Effector memory CD4-positive, alpha-beta T cell (primary cell): ENCODE data around the gene FOS.

Experiments used
- DNase-seq, 3 donors: peaks; one replicate each; pipeline ENCODE4 v3.0.0-alpha.2; 2020
- H3K27ac ChIP-seq: 2 replicates; pipeline ENCODE4 v1.7.0; 2013; ENCODE audit warnings: mild to moderate bottlenecking, low read length, moderate library complexity; ENCODE audit not compliant: insufficient read depth, poor library complexity, severe bottlenecking
- H3K27me3 ChIP-seq: replicated peaks from 2 replicates; pipeline ENCODE4 v1.7.0; 2013; ENCODE audit warnings: mild to moderate bottlenecking, low read length; ENCODE audit not compliant: insufficient read depth, control insufficient read depth, poor library complexity, severe bottlenecking
- H3K36me3 ChIP-seq: 2 replicates; pipeline ENCODE4 v1.7.0; 2013; ENCODE audit warnings: mild to moderate bottlenecking, low read length, moderate library complexity; ENCODE audit not compliant: control insufficient read depth, insufficient read depth
- H3K4me1 ChIP-seq: 2 replicates; pipeline ENCODE4 v1.7.0; 2013; ENCODE audit warnings: low read length, mild to moderate bottlenecking; ENCODE audit not compliant: control insufficient read depth, insufficient read depth, poor library complexity, severe bottlenecking
- H3K4me3 ChIP-seq: 2 replicates; pipeline ENCODE4 v1.7.0; 2013; ENCODE audit warnings: low read length, low read depth, mild to moderate bottlenecking; ENCODE audit not compliant: insufficient read depth, poor library complexity, severe bottlenecking
- H3K9me3 ChIP-seq: 2 replicates; pipeline ENCODE4 v1.7.0; 2013; ENCODE audit warnings: mild to moderate bottlenecking, low read length, moderate library complexity; ENCODE audit not compliant: control insufficient read depth

Gene FOS

GRCh38 chr14:75275598-75275997 lies 3.0 kb upstream of the FOS start:
- H3K27me3 ChIP-seq, result no peaks in the 10 kb centered on the region
- no peak for DNase-seq
- H3K27ac ChIP-seq, result peak overlapping the region; percentile 39
- H3K4me1 ChIP-seq, result peaks cover 42% of the 10 kb centered on the region
- no peak overlapping the region for H3K4me3 ChIP-seq
- no peaks in the 10 kb centered on the region for H3K9me3 ChIP-seq
- peaks cover 18% of the 10 kb centered on the region for H3K36me3 ChIP-seq

- Histone ChIP-seq H3K9me3 (no peaks in the 10 kb centered on the region), H3K36me3 (peaks cover 25% of the 10 kb centered on the region), H3K27me3 (no peaks in the 10 kb centered on the region), H3K4me3 (peak overlapping the region; percentile 97), H3K4me1 (peaks cover 42% of the 10 kb centered on the region), H3K27ac (peak overlapping the region; percentile 86)
- peak; percentile 72 to 76 (median 73) for DNase-seq
Observed at GRCh38 chr14:75277008-75277814, 1.4 kb upstream of the FOS start.

- H3K27ac ChIP-seq, result peak overlapping the region; percentile 86
- no peak for DNase-seq
- H3K4me1 ChIP-seq, result peaks cover 42% of the 10 kb centered on the region
- H3K36me3 ChIP-seq, result peaks cover 25% of the 10 kb centered on the region
- peak overlapping the region; percentile 97 for H3K4me3 ChIP-seq
- H3K27me3 ChIP-seq, result no peaks in the 10 kb centered on the region
- H3K9me3 ChIP-seq, result no peaks in the 10 kb centered on the region
Observed at GRCh38 chr14:75277815-75278421, 710 bp upstream of the FOS start.

GRCh38 chr14:75279153-75279762 lies 630 bp downstream of the FOS start:
- Histone ChIP-seq H3K9me3 (no peaks in the 10 kb centered on the region), H3K4me3 (peak overlapping the region; percentile 97), H3K36me3 (peaks cover 25% of the 10 kb centered on the region), H3K27ac (peak overlapping the region; percentile 86), H3K27me3 (no peaks in the 10 kb centered on the region), H3K4me1 (peaks cover 37% of the 10 kb centered on the region)
- DNase-seq, result peak; percentile 33 to 49 (median 36)

- H3K36me3 ChIP-seq, result peaks cover 25% of the 10 kb centered on the region
- peak overlapping the region; percentile 86 for H3K27ac ChIP-seq
- no peaks in the 10 kb centered on the region for H3K27me3 ChIP-seq
- peak overlapping the region; percentile 97 for H3K4me3 ChIP-seq
- peaks cover 37% of the 10 kb centered on the region for H3K4me1 ChIP-seq
- no peaks in the 10 kb centered on the region for H3K9me3 ChIP-seq
- peak in 2 of 3 donors; percentile 24 to 29 for DNase-seq
Observed at GRCh38 chr14:75279763-75280290, 1.2 kb downstream of the FOS start.

- no peak for DNase-seq
- Histone ChIP-seq H3K27me3 (no peaks in the 10 kb centered on the region), H3K4me3 (peak overlapping the region; percentile 97), H3K4me1 (peaks cover 32% of the 10 kb centered on the region), H3K27ac (peak overlapping the region; percentile 86), H3K36me3 (peaks cover 25% of the 10 kb centered on the region), H3K9me3 (no peaks in the 10 kb centered on the region)
Observed at GRCh38 chr14:75280291-75280830, 1.7 kb downstream of the FOS start.

GRCh38 chr14:75280831-75281653 lies 2.4 kb downstream of the FOS start:
- Histone ChIP-seq H3K36me3 (peaks cover 25% of the 10 kb centered on the region), H3K27ac (no peak overlapping the region), H3K4me3 (peak overlapping the region; percentile 22), H3K4me1 (peaks cover 25% of the 10 kb centered on the region), H3K9me3 (no peaks in the 10 kb centered on the region), H3K27me3 (no peaks in the 10 kb centered on the region)
- peak; percentile 49 to 60 (median 56) for DNase-seq

GRCh38 chr14:75281654-75282019 lies 3.0 kb downstream of the FOS start:
- no peaks in the 10 kb centered on the region for H3K27me3 ChIP-seq
- no peak overlapping the region for H3K27ac ChIP-seq
- H3K36me3 ChIP-seq, result peaks cover 25% of the 10 kb centered on the region
- DNase-seq, result no peak
- no peak overlapping the region for H3K4me3 ChIP-seq
- H3K4me1 ChIP-seq, result peaks cover 19% of the 10 kb centered on the region
- no peaks in the 10 kb centered on the region for H3K9me3 ChIP-seq

- H3K9me3 ChIP-seq, result no peaks in the 10 kb centered on the region
- H3K36me3 ChIP-seq, result peaks cover 25% of the 10 kb centered on the region
- H3K4me1 ChIP-seq, result peaks cover 14% of the 10 kb centered on the region
- peak; percentile 39 to 56 (median 48) for DNase-seq
- H3K27me3 ChIP-seq, result no peaks in the 10 kb centered on the region
- no peak overlapping the region for H3K27ac ChIP-seq
- H3K4me3 ChIP-seq, result no peak overlapping the region
Observed at GRCh38 chr14:75282170-75282554, 3.5 kb downstream of the FOS start.
